HepG2 (cell line): Measurements from ENCODE around the gene GAS6. TPM values are rescaled to one million over a fixed set of nuclear protein-coding genes. Genes with fewer than 3 reads are reported as not detected.

Experiments used
- ATAC-seq: fragments of 200-7000 bp; cut with Tn5 transposase; 3 replicates; pipeline ENCODE4 v1.9.1; 2020; ENCODE audit warnings: mild to moderate bottlenecking, moderate library complexity
- BruUV-seq: library from RNA; stranded (reverse); fragments of 400-500 nt; replicated peaks from 2 replicates; lab custom pipeline; 2021; lab: Mats Ljungman, UMichigan
- CTCF ChIA-PET: fragments of 300-600 bp; formaldehyde crosslinking; extraction: SDS; loops from one replicate; lab custom pipeline; 2021; ENCODE audit warnings: low total read pairs, inconsistent platforms, low intra/inter-chr PET ratio; lab: Yijun Ruan, JAX
- POLR2A ChIA-PET: fragments of 350-600 bp; sonication (Branson Sonifier 250); formaldehyde crosslinking; loops from one replicate; lab custom pipeline; 2020; ENCODE audit warnings: antibody characterized with exemption, inconsistent platforms; lab: Yijun Ruan, JAX
- DNase-seq: peaks from one replicate; pipeline ENCODE4 v3.0.0-alpha.2; 2015; ENCODE audit warnings: low spot score
- FAIRE-seq: peaks from 3 replicates; lab custom pipeline; 2011; peaks lifted over from hg19 to GRCh38; lab: Jason Lieb, UNC
- H2AFZ ChIP-seq: one replicate; pipeline ENCODE4 v1.6.1; 2011; ENCODE audit warnings: low read length, inconsistent platforms
- H3K27ac ChIP-seq: fragments of 300-600 bp; 3 replicates; pipeline ENCODE4 v1.8.0; 2011; ENCODE audit warnings: mixed run types, mild to moderate bottlenecking, mixed read lengths, low read length, inconsistent platforms; ENCODE audit not compliant: insufficient read depth; ENCODE audit errors: extremely low read length
- H3K27me3 ChIP-seq, 2 experiments: fragments of 200-600 bp in 1 of 2; 2 replicates in 1 of 2; 3 replicates in 1 of 2; pipeline versions ENCODE4 v1.6.0 to v1.8.0; 2011; ENCODE audit warnings: low read length in 2 of 2, mild to moderate bottlenecking in 2 of 2, moderate library complexity in 2 of 2, inconsistent platforms in 1 of 2; ENCODE audit not compliant: insufficient read depth in 2 of 2, control insufficient read depth in 1 of 2
- H3K36me3 ChIP-seq, 2 experiments: fragments of 200-600 bp in 1 of 2; replicated peaks in 1 of 2; 2 replicates in 1 of 2; 3 replicates in 1 of 2; pipeline versions ENCODE4 v1.5.1 to v1.8.0; 2011; ENCODE audit warnings: low read length in 2 of 2, inconsistent platforms in 1 of 2; ENCODE audit not compliant: insufficient read depth in 2 of 2, control insufficient read depth in 1 of 2
- H3K4me1 ChIP-seq: 2 replicates; pipeline ENCODE4 v1.5.1; 2012; ENCODE audit warnings: low read length, inconsistent platforms; ENCODE audit not compliant: insufficient read depth
- H3K4me2 ChIP-seq: 2 replicates; pipeline ENCODE4 v1.6.0; 2011; ENCODE audit warnings: low read depth, low read length, inconsistent platforms
- H3K4me3 ChIP-seq, 3 experiments: fragments of 200-600 bp in 1 of 3; sonication (generic), shearing (Covaris generic) in 1 of 3; replicated peaks in 1 of 3; 2 replicates each; pipeline ENCODE4 v1.5.1; 2011 to 2016; ENCODE audit warnings: low read length in 3 of 3, inconsistent platforms in 2 of 3, low read depth in 2 of 3, mild to moderate bottlenecking in 2 of 3, control low read depth in 1 of 3, mixed read lengths in 1 of 3; ENCODE audit not compliant: insufficient read depth in 1 of 3
- H3K79me2 ChIP-seq: one replicate; pipeline ENCODE4 v1.6.1; 2011; ENCODE audit warnings: low read length, inconsistent platforms; ENCODE audit not compliant: insufficient read depth
- H3K9ac ChIP-seq: 2 replicates; pipeline ENCODE4 v1.6.0; 2011; ENCODE audit warnings: mild to moderate bottlenecking, low read depth, low read length, inconsistent platforms; ENCODE audit not compliant: insufficient read depth
- H3K9me3 ChIP-seq: 2 replicates; pipeline ENCODE4 v1.5.1; 2012; ENCODE audit warnings: mild to moderate bottlenecking, low read length
- H4K20me1 ChIP-seq: 2 replicates; pipeline ENCODE4 v1.6.0; 2011; ENCODE audit warnings: inconsistent platforms, mild to moderate bottlenecking, low read length, moderate library complexity; ENCODE audit not compliant: insufficient read depth
- ARNT ChIP-seq: fragments of 450-650 bp; IDR thresholded peaks from 2 replicates; pipeline ENCODE4 v1.6.1; 2017
- BRD4 ChIP-seq: sonication (generic); formaldehyde crosslinking; IDR thresholded peaks from 2 replicates; pipeline ENCODE4 v1.4.0; 2020; ENCODE audit warnings: missing genetic modification reagents
- CBFB ChIP-seq: sonication (generic); formaldehyde crosslinking; IDR thresholded peaks from 2 replicates; pipeline ENCODE4 v1.4.0; 2020; ENCODE audit warnings: missing genetic modification reagents
- FOXK1 ChIP-seq: sonication (generic); formaldehyde crosslinking; IDR thresholded peaks from 2 replicates; pipeline ENCODE4 v1.4.0; 2020; ENCODE audit warnings: low read depth, missing genetic modification reagents, borderline replicate concordance
- GTF3A ChIP-seq: sonication (generic); formaldehyde crosslinking; conservative IDR thresholded peaks from 2 replicates; pipeline ENCODE4 v1.4.0; 2020; ENCODE audit warnings: mild to moderate bottlenecking, missing genetic modification reagents
- IKZF1 ChIP-seq: fragments of 450-650 bp; IDR thresholded peaks from 2 replicates; pipeline ENCODE4 v1.7.1; 2016
- KDM5B ChIP-seq: sonication (generic); formaldehyde crosslinking; IDR thresholded peaks from 2 replicates; pipeline ENCODE4 v1.4.0; 2020; ENCODE audit warnings: missing genetic modification reagents, mild to moderate bottlenecking, borderline replicate concordance
- POLR2AphosphoS5 ChIP-seq: IDR thresholded peaks from 2 replicates; pipeline ENCODE4 v1.6.1; 2012; ENCODE audit warnings: low read depth, low read length
- RFXANK ChIP-seq: IDR thresholded peaks from 2 replicates; pipeline ENCODE4 v1.6.1; 2016
- TARDBP ChIP-seq: sonication (generic); formaldehyde crosslinking; IDR thresholded peaks from 2 replicates; pipeline ENCODE4 v1.8.0; 2022; ENCODE audit warnings: mild to moderate bottlenecking, missing genetic modification reagents
- ZKSCAN1 ChIP-seq: fragments of 150-350 bp; IDR thresholded peaks from 2 replicates; pipeline ENCODE4 v1.6.1; 2014; ENCODE audit warnings: low read length
- ZNF207 ChIP-seq: fragments of 450-650 bp; IDR thresholded peaks from 2 replicates; pipeline ENCODE4 v1.6.1; 2016; ENCODE audit warnings: antibody characterized with exemption, borderline replicate concordance
- ZNF337 ChIP-seq: sonication (generic); formaldehyde crosslinking; IDR thresholded peaks from 2 replicates; pipeline ENCODE4 v1.5.1; 2020; ENCODE audit warnings: missing genetic modification reagents, low read depth, mild to moderate bottlenecking, borderline replicate concordance
- ZNF510 ChIP-seq: sonication (generic); formaldehyde crosslinking; IDR thresholded peaks from 2 replicates; pipeline ENCODE4 v1.4.0; 2020; ENCODE audit warnings: low read depth, mild to moderate bottlenecking, missing genetic modification reagents
- ZNF543 ChIP-seq: sonication (generic); formaldehyde crosslinking; IDR thresholded peaks from 2 replicates; pipeline ENCODE4 v1.4.0; 2020; ENCODE audit warnings: mild to moderate bottlenecking, missing genetic modification reagents
- ZNF761 ChIP-seq: sonication (generic); formaldehyde crosslinking; conservative IDR thresholded peaks from 2 replicates; pipeline ENCODE4 v1.4.0; 2020; ENCODE audit warnings: mild to moderate bottlenecking, missing genetic modification reagents
- whole genome bisulfite sequencing: methylation state at CpG from one replicate; pipeline ENCODE4 v1.1.6; 2017; ENCODE audit warnings: low lambda C conversion rate; 5-methylcytosine and 5-hydroxymethylcytosine counted together
- in situ Hi-C: cut with HindIII; loops from 2 replicates; pipeline ENCODE4 v1.10.0; 2017; ENCODE audit warnings: low pct_unique_long_range_greater_than_20kb; ENCODE audit not compliant: extremely low pct_ligation_motif_present
- intact Hi-C: fragments of 100-400 bp; cut with micrococcal nuclease; formaldehyde crosslinking; loops from one replicate; pipeline ENCODE4 v1.10.0; 2022; ENCODE audit not compliant: unreplicated experiment
- polyA plus RNA-seq, 8 experiments: library from polyadenylated mRNA; depleted of rRNA in 3 of 8; stranded (reverse) in 7 of 8; unstranded in 1 of 8; fragments of >200 nt; fragmentation: Illumina TruSeq in 4 of 8; extraction: Trizol in 4 of 8; gene quantifications; 2 replicates each; pipeline versions ENCODE4 v1.2.1 to v1.2.3, GENCODE V29; 2011 to 2016; ENCODE audit warnings: low read depth in 4 of 8, missing spikeins in 1 of 8, mixed read lengths in 1 of 8; ENCODE audit not compliant: insufficient read depth in 1 of 8
- total RNA-seq, 5 experiments: library from RNA; depleted of rRNA; stranded (reverse); fragments of >200 nt; fragmentation: Illumina TruSeq; extraction: Trizol; gene quantifications; 2 replicates each; pipeline ENCODE4 v1.2.3, GENCODE V29; 2016; ENCODE audit warnings: low read depth in 1 of 5
- TF ChIP-seq, protein P1 (sequence below), 2 experiments: IDR thresholded peaks; 2 replicates each; pipeline ENCODE4 v1.6.1; 2011 to 2012; ENCODE audit warnings: low read length in 2 of 2, borderline replicate concordance in 1 of 2, low read depth in 1 of 2, mild to moderate bottlenecking in 1 of 2, moderate library complexity in 1 of 2
- TF ChIP-seq, protein P2 (sequence below): sonication (generic); formaldehyde crosslinking; IDR thresholded peaks from 2 replicates; pipeline ENCODE4 v1.8.1; 2023; ENCODE audit warnings: mild to moderate bottlenecking, moderate library complexity, missing genetic modification reagents

Gene GAS6
- total and polyA plus RNA-seq, 2 of the 13 experiments (the other 11 are each of a cell fraction or from before 2014, with no cell fraction given), result 0.09 to 0.24 TPM

DNA sequence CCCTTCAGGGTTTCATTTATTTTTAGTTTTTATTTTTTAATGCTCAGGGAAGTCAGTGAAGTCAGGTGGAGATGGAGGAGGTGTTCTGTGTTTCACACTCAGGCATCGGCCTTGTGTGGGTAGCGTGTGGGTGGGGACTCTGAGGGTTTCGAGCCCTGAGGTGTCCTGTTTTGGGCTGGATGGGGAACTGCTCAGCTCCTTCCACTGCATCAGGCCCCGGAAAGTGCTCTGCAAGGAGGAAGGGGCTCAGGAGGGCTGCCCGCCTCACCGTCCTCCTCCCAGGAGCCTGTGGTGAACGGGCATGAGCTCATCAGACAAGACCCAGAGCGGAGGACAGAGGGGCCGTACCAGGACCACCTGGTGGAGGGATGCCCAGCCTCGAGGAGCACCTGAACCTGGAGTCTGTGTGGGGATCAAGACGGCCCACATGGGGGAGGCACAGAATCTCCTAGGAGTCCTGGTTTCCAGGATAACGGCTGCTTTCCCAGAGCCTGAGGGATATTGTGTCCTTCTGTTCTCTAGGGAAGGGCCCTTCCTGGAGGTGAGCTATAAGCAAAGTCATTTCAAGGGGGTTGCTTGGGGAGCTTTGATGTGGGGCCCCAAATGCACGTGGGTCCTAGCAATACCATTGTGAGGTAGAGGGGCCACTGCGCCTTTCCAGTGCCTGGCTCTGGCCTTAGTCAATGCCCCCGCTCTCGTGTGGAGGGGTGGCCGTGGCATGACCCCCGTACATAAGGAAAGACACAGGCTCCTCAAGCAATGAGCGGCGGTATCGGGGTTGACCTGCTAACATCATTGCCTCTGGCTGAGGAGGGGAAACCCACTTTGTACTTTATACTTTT, 13.5 kb upstream of the GAS6 start:
- POLR2A ChIA-PET, result no interaction called here
- TF ChIP-seq GTF3A (CRISPR knock-in tag), result no peak
- TF ChIP-seq ARNT, result no peak
- no peak for TF ChIP-seq TARDBP (CRISPR knock-in tag)
- TF ChIP-seq ZNF337 (CRISPR knock-in tag), result no peak
- no peak for TF ChIP-seq FOXK1 (CRISPR knock-in tag)
- no peak for TF ChIP-seq BRD4
- TF ChIP-seq CBFB (CRISPR knock-in tag), result no peak
- TF ChIP-seq, protein P1, sequence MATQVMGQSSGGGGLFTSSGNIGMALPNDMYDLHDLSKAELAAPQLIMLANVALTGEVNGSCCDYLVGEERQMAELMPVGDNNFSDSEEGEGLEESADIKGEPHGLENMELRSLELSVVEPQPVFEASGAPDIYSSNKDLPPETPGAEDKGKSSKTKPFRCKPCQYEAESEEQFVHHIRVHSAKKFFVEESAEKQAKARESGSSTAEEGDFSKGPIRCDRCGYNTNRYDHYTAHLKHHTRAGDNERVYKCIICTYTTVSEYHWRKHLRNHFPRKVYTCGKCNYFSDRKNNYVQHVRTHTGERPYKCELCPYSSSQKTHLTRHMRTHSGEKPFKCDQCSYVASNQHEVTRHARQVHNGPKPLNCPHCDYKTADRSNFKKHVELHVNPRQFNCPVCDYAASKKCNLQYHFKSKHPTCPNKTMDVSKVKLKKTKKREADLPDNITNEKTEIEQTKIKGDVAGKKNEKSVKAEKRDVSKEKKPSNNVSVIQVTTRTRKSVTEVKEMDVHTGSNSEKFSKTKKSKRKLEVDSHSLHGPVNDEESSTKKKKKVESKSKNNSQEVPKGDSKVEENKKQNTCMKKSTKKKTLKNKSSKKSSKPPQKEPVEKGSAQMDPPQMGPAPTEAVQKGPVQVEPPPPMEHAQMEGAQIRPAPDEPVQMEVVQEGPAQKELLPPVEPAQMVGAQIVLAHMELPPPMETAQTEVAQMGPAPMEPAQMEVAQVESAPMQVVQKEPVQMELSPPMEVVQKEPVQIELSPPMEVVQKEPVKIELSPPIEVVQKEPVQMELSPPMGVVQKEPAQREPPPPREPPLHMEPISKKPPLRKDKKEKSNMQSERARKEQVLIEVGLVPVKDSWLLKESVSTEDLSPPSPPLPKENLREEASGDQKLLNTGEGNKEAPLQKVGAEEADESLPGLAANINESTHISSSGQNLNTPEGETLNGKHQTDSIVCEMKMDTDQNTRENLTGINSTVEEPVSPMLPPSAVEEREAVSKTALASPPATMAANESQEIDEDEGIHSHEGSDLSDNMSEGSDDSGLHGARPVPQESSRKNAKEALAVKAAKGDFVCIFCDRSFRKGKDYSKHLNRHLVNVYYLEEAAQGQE (IDR thresholded peaks at IDR 0.05; ENCODE audit: borderline replicate concordance in 1 of 2, low read depth in 1 of 2, low read length in 2 of 2), result no peak
- no peak for TF ChIP-seq POLR2AphosphoS5
- TF ChIP-seq, protein P2, sequence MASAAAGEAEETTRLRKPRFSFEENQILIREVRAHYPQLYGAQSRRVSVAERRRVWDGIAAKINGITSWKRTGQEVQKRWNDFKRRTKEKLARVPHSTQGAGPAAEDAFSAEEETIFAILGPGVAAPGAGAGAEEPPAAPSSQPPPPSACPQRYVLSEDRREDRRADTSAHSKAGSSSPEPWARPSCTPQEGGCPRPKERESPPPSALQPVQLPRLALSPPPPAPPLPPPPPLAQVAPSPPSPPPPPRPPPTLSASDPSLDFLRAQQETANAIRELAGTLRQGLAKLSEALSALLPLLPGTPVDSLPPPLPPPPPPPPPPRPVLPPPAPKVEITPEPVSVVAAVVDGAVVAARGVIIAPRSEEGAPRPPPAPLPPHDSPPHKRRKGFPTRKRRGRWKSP (CRISPR knock-in tag), result no peak
- TF ChIP-seq ZNF761 (CRISPR knock-in tag), result no peak
- no peak for TF ChIP-seq ZKSCAN1
- TF ChIP-seq ZNF207, result no peak
- TF ChIP-seq KDM5B (CRISPR knock-in tag), result no peak
- no peak for TF ChIP-seq ZNF510
- no peak for TF ChIP-seq ZNF543
- no peak for TF ChIP-seq IKZF1
- TF ChIP-seq RFXANK (CRISPR knock-in tag), result no peak
- CTCF ChIA-PET, result no interaction called here
- no peak overlapping the region for H3K4me2 ChIP-seq
- H3K79me2 ChIP-seq, result no peaks in the 10 kb centered on the region
- intact Hi-C loops, result no loop called here
- in situ Hi-C loops, result no loop called here
- no peaks in the 10 kb centered on the region for H3K4me1 ChIP-seq
- peaks cover 3 to 29% of the 10 kb centered on the region in 2 experiments; a peak in 4 of 5 replicates for H3K27me3 ChIP-seq
- no peak overlapping the region for H3K9ac ChIP-seq
- H3K9me3 ChIP-seq, result no peaks in the 10 kb centered on the region
- no peak overlapping the region for H2AFZ ChIP-seq
- 43% methylated on average over 17 of the region's 21 CpGs for WGBS
- H3K27ac ChIP-seq, result no peak overlapping the region
- BruUV-seq, result no TSS peak
- no peaks in the 10 kb centered on the region for H4K20me1 ChIP-seq
- FAIRE-seq, result no peak
- H3K36me3 ChIP-seq, result no peaks in the 10 kb centered on the region
- H3K4me3 ChIP-seq, result no peak overlapping the region
- ATAC-seq, result no peak
- no peak for DNase-seq
